ENCODE data around the gene UBC. TPM values are rescaled to one million over a fixed set of nuclear protein-coding genes. Genes with fewer than 3 reads are reported as not detected.

The UBC gene
- total and polyA plus RNA-seq, 2 of the 4 experiments (the other 2 are of a cell fraction), result 2,042 to 4,320 TPM

DNA sequence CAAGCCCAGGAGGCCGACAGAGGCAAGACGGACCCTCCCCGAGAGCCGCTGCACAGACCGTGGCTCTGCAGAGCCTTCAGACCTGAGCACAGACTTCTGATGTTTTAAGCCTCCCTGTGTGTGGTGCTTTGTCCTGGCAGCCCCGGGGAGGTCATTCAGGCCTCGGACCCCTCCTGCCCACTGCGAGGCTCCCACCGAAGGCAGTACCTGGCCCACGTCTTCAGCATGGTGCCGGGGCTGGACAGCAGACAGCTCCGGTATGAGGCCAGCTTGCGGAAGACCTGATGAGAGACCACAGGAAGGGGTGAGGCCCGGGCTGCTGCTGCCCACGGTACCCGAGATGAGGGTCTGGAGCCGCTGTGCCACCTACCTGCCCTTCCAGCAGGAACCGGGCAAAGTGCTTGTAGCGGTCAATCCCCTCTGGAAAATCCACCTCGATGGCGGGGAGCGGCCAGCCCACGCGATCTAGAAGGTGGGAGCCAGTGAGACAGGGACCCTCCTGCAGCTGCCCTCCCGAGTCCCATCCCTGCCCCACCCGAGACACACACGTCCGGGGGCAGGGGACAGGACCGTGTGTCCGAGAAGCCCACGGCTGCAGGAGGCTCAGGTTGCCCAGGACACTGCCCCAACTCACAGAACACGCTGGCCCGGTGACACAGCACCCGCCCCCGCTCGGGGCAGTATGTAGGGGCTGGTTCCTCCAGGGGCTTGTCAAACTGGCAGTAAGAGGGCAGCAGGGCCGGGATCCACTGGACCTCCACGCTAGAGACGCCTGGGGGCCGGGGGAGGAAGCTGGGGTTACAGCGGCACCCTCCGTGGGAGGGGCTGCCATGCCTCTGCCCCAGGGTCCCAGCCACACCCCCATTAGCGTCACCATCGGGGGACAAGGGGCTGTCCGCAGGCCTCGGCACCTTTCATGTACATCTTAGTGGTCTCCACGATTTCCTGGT is 35.6 kb upstream of the UBC start:
- no peak overlapping the region for H2BK15ac ChIP-seq (ENCODE audit: low read depth, low read length)
- H2AK9ac ChIP-seq (replicated peaks; ENCODE audit: low read depth, low read length, poor library complexity), result no peak overlapping the region
- H3K23ac ChIP-seq (ENCODE audit: low read depth, low read length), result no peak overlapping the region
- H4K20me1 ChIP-seq (ENCODE audit: insufficient read depth, low read length), result no peaks in the 10 kb centered on the region; the same call in 1 of the 2 replicates
- POLR2A ChIA-PET (ENCODE audit: unreplicated experiment), result no interaction called here
- CTCF ChIA-PET, result no interaction called here
- 99% methylated on average over 30 of the region's 47 CpGs; no CpG with 5 or more reads in 1 of the 2 experiments for WGBS, 2 experiments (ENCODE audit: extremely low coverage in 2 of 2, insufficient read length in 1 of 2)
- H3K4ac ChIP-seq (ENCODE audit: low read depth, low read length), result no peak overlapping the region
- no peak overlapping the region for H3K4me3 ChIP-seq (ENCODE audit: insufficient read depth, low read depth, low read length)
- no peak overlapping the region for H2AFZ ChIP-seq (replicated peaks; ENCODE audit: low read length, poor library complexity)
- no peak overlapping the region for H4K8ac ChIP-seq (ENCODE audit: low read depth in 2 of 2, low read length in 2 of 2)
- H2BK20ac ChIP-seq (ENCODE audit: low read depth, low read length), result no peak overlapping the region
- H3K27ac ChIP-seq (ENCODE audit: insufficient read depth, low read length), result no peak overlapping the region
- H3K79me1 ChIP-seq (ENCODE audit: low read depth in 1 of 2, low read length in 2 of 2), result no peaks in the 10 kb centered on the region
- no peak overlapping the region for H3K56ac ChIP-seq (ENCODE audit: extremely low read depth, insufficient read depth, low read length)
- no peak overlapping the region for H3K9ac ChIP-seq (ENCODE audit: low read depth, low read length)
- no peak overlapping the region for H2AK5ac ChIP-seq (ENCODE audit: low read depth, low read length)
- DNase-seq (no peak), ATAC-seq (ENCODE audit: low read depth) (no peak)
- H3K18ac ChIP-seq (ENCODE audit: low read depth, low read length), result no peak overlapping the region
- no peaks in the 10 kb centered on the region for H3K4me1 ChIP-seq (ENCODE audit: control insufficient read depth, insufficient read depth, low read length)
- H3K9me1 ChIP-seq (ENCODE audit: insufficient read depth, low read length), result no peaks in the 10 kb centered on the region
- H3K36me3 ChIP-seq (ENCODE audit: control insufficient read depth, insufficient read depth, low read length), result peaks cover 52% of the 10 kb centered on the region
- BruUV-seq (replicated peaks), result no TSS peak
- H2BK5ac ChIP-seq (ENCODE audit: low read depth, low read length, poor library complexity, severe bottlenecking), result no peak overlapping the region
- H3K27me3 ChIP-seq (ENCODE audit: control insufficient read depth, insufficient read depth, low read length), result no peaks in the 10 kb centered on the region
- intact Hi-C loops (cut with micrococcal nuclease), result no loop called here
- no peak overlapping the region for H3K4me2 ChIP-seq (ENCODE audit: low read depth, low read length)
- no peaks in the 10 kb centered on the region for H3K9me3 ChIP-seq (ENCODE audit: control insufficient read depth, insufficient read depth, low read length)
- TF ChIP-seq CHD1 (IDR thresholded peaks at IDR 0.05; ENCODE audit: low read depth, low read length) (no peak), BHLHE40 (IDR thresholded peaks at IDR 0.05; ENCODE audit: low read depth, low read length) (no peak), SMC3 (IDR thresholded peaks at IDR 0.05; ENCODE audit: low read depth, low read length) (no peak), RAD21 (IDR thresholded peaks at IDR 0.05; ENCODE audit: low read length) (no peak)
- no peak overlapping the region for H3K14ac ChIP-seq (replicated peaks; ENCODE audit: low read depth, low read length)
- dilution Hi-C loops (cut with HindIII; ENCODE audit: low sequenced_read_pairs, unreplicated experiment), result no loop called here
- no peak overlapping the region for H2BK120ac ChIP-seq (ENCODE audit: low read depth, low read length)
- in situ Hi-C loops (cut with MboI; ENCODE audit: low sequenced_read_pairs), result no loop called here
- H4K91ac ChIP-seq (ENCODE audit: insufficient read depth, low read depth, low read length), result no peak overlapping the region
- no peak overlapping the region for H4K5ac ChIP-seq (ENCODE audit: low read depth, low read length)
